Endodermal cell (in vitro differentiated cells): Measurements from ENCODE around the gene ZNHIT3. TPM values are rescaled to one million over a fixed set of nuclear protein-coding genes. Genes with fewer than 3 reads are reported as not detected.

Source experiments
- DNase-seq: peaks from one replicate; pipeline ENCODE4 v3.0.0-alpha.2; 2017
- H3K27ac ChIP-seq: 2 replicates; pipeline ENCODE4 v1.5.1; 2013; ENCODE audit warnings: mild to moderate bottlenecking, low read depth, low read length, moderate library complexity
- H3K27me3 ChIP-seq: 2 replicates; pipeline ENCODE4 v1.6.1; 2013; ENCODE audit warnings: mild to moderate bottlenecking, low read length, moderate library complexity; ENCODE audit not compliant: insufficient read depth, control insufficient read depth, poor library complexity, severe bottlenecking
- H3K36me3 ChIP-seq: 2 replicates; pipeline ENCODE4 v1.7.0; 2013; ENCODE audit warnings: mild to moderate bottlenecking, low read length, moderate library complexity; ENCODE audit not compliant: control insufficient read depth, insufficient read depth
- H3K4me1 ChIP-seq: one replicate; pipeline ENCODE4 v1.7.0; 2013; ENCODE audit warnings: low read length; ENCODE audit not compliant: control insufficient read depth, insufficient read depth
- H3K4me3 ChIP-seq: 2 replicates; pipeline ENCODE4 v1.5.1; 2013; ENCODE audit warnings: mild to moderate bottlenecking, low read length, moderate library complexity
- H3K9ac ChIP-seq: 2 replicates; pipeline ENCODE4 v1.6.1; 2013; ENCODE audit warnings: mild to moderate bottlenecking, low read length, moderate library complexity; ENCODE audit not compliant: poor library complexity, severe bottlenecking; ENCODE audit errors: extremely low read depth
- H3K9me3 ChIP-seq: 2 replicates; pipeline ENCODE4 v1.6.1; 2013; ENCODE audit warnings: mild to moderate bottlenecking, low read length, moderate library complexity; ENCODE audit not compliant: control insufficient read depth
- H3K27ac Mint-ChIP-seq: 2 replicates; pipeline ENCODE4 v1.8.0; 2020; ENCODE audit warnings: mixed read lengths
- H3K27me3 Mint-ChIP-seq: 2 replicates; pipeline ENCODE4 v1.8.0; 2021; ENCODE audit warnings: mild to moderate bottlenecking, mixed read lengths; ENCODE audit not compliant: insufficient read depth
- H3K36me3 Mint-ChIP-seq: 2 replicates; pipeline ENCODE4 v1.8.0; 2020; ENCODE audit warnings: low read depth, mixed read lengths
- H3K4me1 Mint-ChIP-seq: 2 replicates; pipeline ENCODE4 v1.8.0; 2020; ENCODE audit warnings: mixed read lengths
- H3K4me3 Mint-ChIP-seq: 2 replicates; pipeline ENCODE4 v1.8.0; 2020; ENCODE audit warnings: mild to moderate bottlenecking, moderate library complexity, mixed read lengths
- H3K9me3 Mint-ChIP-seq: 2 replicates; pipeline ENCODE4 v1.8.0; 2020; ENCODE audit warnings: mild to moderate bottlenecking, mixed read lengths
- CTCF ChIP-seq: fragments of 200-600 bp; sonication (generic); conservative IDR thresholded peaks from 2 replicates; pipeline ENCODE4 v1.5.0; 2021; ENCODE audit warnings: antibody characterized with exemption, mild to moderate bottlenecking
- WGBS, 2 experiments: methylation state at CpG; one replicate each; pipeline versions ENCODE4 v1.1.5 to v1.1.7; 2013; ENCODE audit warnings: missing lambda C conversion rate in 2 of 2, mixed read lengths in 1 of 2; ENCODE audit not compliant: insufficient coverage in 1 of 2, insufficient read length in 1 of 2; 5-methylcytosine and 5-hydroxymethylcytosine counted together
- total RNA-seq, 2 donors: library from RNA; stranded (reverse); fragmentation: NEBNext Ultra II Directional in 1 of 2; extraction: Animal tissue kit (Norgen Biotek cat#: 25700) in 1 of 2; gene quantifications; 2 replicates in 1 of 2; 3 replicates in 1 of 2; pipeline ENCODE4 v1.2.1, GENCODE V29; 2021

ZNHIT3 gene
- total RNA-seq, 2 donors from 2014 or later, result 59.6 to 67.3 TPM

DNA sequence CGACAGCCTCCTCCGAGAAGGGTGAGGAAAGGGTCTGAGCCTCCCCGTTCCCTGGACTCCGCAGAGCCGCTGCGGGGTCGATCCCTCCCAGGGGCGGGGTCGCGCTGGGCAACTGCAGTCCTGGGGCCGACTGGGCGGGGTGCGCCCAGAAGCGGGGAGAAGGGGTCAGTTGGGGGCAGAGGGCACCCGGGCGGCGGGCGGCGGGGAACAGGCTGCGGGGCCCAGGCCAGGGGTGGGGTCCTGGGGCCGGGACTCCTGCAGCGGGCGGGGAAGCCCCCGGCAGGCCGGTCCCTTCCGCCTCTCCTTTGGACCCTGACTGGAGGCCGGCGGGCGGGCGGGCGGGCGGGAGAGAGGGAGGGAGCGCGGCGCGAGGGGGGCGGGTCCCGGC is 58.6 kb downstream of the ZNHIT3 start:
- H3K4me1 ChIP-seq, result no peaks in the 10 kb centered on the region
- H3K27me3 ChIP-seq, result no peaks in the 10 kb centered on the region
- H3K9me3 ChIP-seq, result no peaks in the 10 kb centered on the region
- Mint-ChIP-seq H3K4me3 (peak overlapping the region; percentile 93), H3K27me3 (no peaks in the 10 kb centered on the region), H3K4me1 (peaks cover 18% of the 10 kb centered on the region), H3K36me3 (peaks cover 10% of the 10 kb centered on the region), H3K27ac (peak overlapping the region; percentile 94), H3K9me3 (no peaks in the 10 kb centered on the region)
- no peak for DNase-seq
- WGBS, 2 experiments, result 0% methylated on average over 33 of the region's 38 CpGs; no CpG with 5 or more reads in 1 of the 2 experiments
- TF ChIP-seq CTCF, result no peak
- peak overlapping the region; percentile 89 for H3K27ac ChIP-seq
- H3K4me3 ChIP-seq, result peak overlapping the region; percentile 95
- peaks cover 28% of the 10 kb centered on the region for H3K36me3 ChIP-seq
- H3K9ac ChIP-seq, result peak overlapping the region; percentile 95

Other genes starting within 250 kb of the ZNHIT3 start
- under 1 TPM in 1 of 2 donors, not detected in 1; 0.75 TPM for gene TBC1D3I, start 222.1 kb upstream of the ZNHIT3 start, total RNA-seq
- not detected for gene TBC1D3G, start 162.8 kb upstream of the ZNHIT3 start, total RNA-seq
- gene TBC1D3H, start 98.2 kb upstream of the ZNHIT3 start, total RNA-seq, result under 1 TPM in 1 of 2 donors, not detected in 1; 0.97 TPM
- 100 to 1,000 TPM; 133 to 154 TPM for gene MYO19, start 48.2 kb downstream of the ZNHIT3 start, total RNA-seq
- 10 to 100 TPM; 10.8 to 16.6 TPM for gene PIGW, start 48.3 kb downstream of the ZNHIT3 start, total RNA-seq
- 10 to 100 TPM; 56.8 to 61.6 TPM for gene GGNBP2, start 58.2 kb downstream of the ZNHIT3 start, total RNA-seq
- 10 to 100 TPM; 25.5 to 28.5 TPM for gene DHRS11, start 105.2 kb downstream of the ZNHIT3 start, total RNA-seq
- gene MRM1, start 114.9 kb downstream of the ZNHIT3 start, total RNA-seq, result 10 to 100 TPM; 10.7 to 11.4 TPM